ENCODE results near the gene STXBP2.

Gene STXBP2

GRCh38 chr19:7681340-7682174, 44.6 kb downstream of the STXBP2 start:
- DNase-seq, result peak; percentile 91

- no peak for DNase-seq
Measured at GRCh38 chr19:7682175-7682855, 45.4 kb downstream of the STXBP2 start.

GRCh38 chr19:7685546-7686445, 48.9 kb downstream of the STXBP2 start:
- no peak for DNase-seq

GRCh38 chr19:7687177-7687576, 50.3 kb downstream of the STXBP2 start:
- no peak for DNase-seq

GRCh38 chr19:7689165-7689564, 52.3 kb downstream of the STXBP2 start:
- DNase-seq, result no peak

GRCh38 chr19:7690779-7691258, 53.9 kb downstream of the STXBP2 start:
- DNase-seq, result no peak

- DNase-seq, result no peak
Measured at GRCh38 chr19:7691497-7691896, 54.6 kb downstream of the STXBP2 start.

- DNase-seq, result peak; percentile 18
Measured at GRCh38 chr19:7692417-7693088, 55.6 kb downstream of the STXBP2 start.

- no peak for DNase-seq
Measured at GRCh38 chr19:7694499-7694898, 57.6 kb downstream of the STXBP2 start.

All from stimulated activated CD4-positive, alpha-beta T cell treated with anti-CD3 and anti-CD28 coated beads, Interleukin-4, amount 100 ng/mL, for 24 hours (primary cell).